ENCODE measurements around the gene ASTN2.

Gene ASTN2

DNA sequence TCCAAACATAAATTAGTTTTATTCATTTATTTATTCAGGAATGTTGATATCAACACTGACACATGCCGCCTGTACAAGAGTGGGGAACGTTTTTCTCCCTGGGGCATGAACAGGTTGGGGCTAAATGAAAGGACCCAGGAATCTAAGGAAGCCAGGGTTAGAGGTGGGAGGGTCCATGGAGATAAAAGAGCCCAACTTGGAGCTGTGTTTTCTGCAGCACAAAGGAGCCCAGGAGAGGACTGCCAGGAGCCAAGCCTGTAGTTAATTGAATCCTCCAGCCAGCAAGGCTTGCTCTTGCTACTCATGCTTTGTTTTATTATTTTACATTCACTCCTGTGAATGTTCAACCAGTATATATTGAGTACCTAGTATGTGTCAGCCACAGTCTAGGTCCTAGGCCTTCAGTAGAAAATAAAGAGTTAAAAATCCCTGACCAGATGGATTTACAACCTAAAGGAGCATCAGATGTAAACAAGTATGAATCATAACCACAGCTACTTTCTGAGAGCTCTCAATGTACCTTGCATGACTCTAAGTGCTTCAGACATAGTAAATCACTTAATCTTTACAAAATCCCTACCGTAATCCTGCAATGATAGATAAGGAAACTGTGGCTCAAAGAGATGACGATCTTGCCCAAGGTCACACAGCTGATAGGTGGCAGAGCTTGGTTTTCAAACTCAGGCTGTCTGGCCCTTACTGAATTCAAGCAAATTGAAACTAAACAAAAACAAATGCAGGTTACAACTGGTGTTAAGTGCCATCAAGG is 69.8 kb downstream of the ASTN2 start:
- Histone ChIP-seq H3K4me2 (ENCODE audit: low read length) (no peak overlapping the region), H4K20me1 (ENCODE audit: insufficient read depth, low read length) (no peaks in the 10 kb centered on the region), H3K4me3 (ENCODE audit: low read depth, low read length, poor library complexity, severe bottlenecking) (no peak overlapping the region), H3K27me3 (ENCODE audit: insufficient read depth, low read length) (no peaks in the 10 kb centered on the region), H3K9me2 (ENCODE audit: low read depth, low read length) (no peaks in the 10 kb centered on the region), H3K36me3 (ENCODE audit: insufficient read depth, low read length) (no peaks in the 10 kb centered on the region), H3K9me3 (ENCODE audit: low read length) (no peaks in the 10 kb centered on the region), H2AFZ (ENCODE audit: low read length) (no peak overlapping the region), H3K79me2 (ENCODE audit: insufficient read depth, low read length) (no peaks in the 10 kb centered on the region), H3K9ac (ENCODE audit: low read length) (no peak overlapping the region), H3K27ac (ENCODE audit: low read depth, low read length, poor library complexity, severe bottlenecking) (no peak overlapping the region), H3K4me1 (ENCODE audit: insufficient read depth, low read length, severe bottlenecking) (peaks cover 7% of the 10 kb centered on the region), H3F3A (ENCODE audit: insufficient read depth, low read length) (no peaks in the 10 kb centered on the region)
- TF ChIP-seq CTCF (IDR thresholded peaks at IDR 0.05; ENCODE audit: low read length), result no peak
- no peak for TF ChIP-seq EZH2 (IDR thresholded peaks at IDR 0.05; ENCODE audit: borderline replicate concordance, low read length)

DNA sequence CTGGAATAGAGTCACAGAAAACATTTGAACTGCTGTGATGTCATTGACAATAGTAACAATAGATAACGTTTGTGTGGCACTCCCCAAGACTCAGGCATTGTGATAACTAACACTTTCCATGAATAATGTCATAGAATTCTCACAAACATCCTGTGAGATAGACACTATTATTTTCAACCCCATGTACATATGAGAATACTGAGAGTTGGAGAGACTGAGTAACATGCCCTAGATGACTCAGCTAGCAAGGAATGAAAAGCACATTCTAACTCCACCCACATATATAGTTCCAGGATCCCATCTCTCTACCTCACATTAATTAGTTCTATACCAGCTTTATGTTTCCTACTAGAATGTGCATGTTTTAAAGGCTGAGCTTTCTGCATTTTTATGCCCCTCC is 71.4 kb downstream of the ASTN2 start:
- TF ChIP-seq EZH2 (IDR thresholded peaks at IDR 0.05; ENCODE audit: borderline replicate concordance, low read length) (no peak), CTCF (IDR thresholded peaks at IDR 0.05; ENCODE audit: low read length) (no peak)
- H3K4me3 ChIP-seq (ENCODE audit: low read depth, low read length, poor library complexity, severe bottlenecking), result no peak overlapping the region
- H3K9ac ChIP-seq (ENCODE audit: low read length), result no peak overlapping the region
- no peak overlapping the region for H2AFZ ChIP-seq (ENCODE audit: low read length)
- no peaks in the 10 kb centered on the region for H3K79me2 ChIP-seq (ENCODE audit: insufficient read depth, low read length)
- no peaks in the 10 kb centered on the region for H3K9me3 ChIP-seq (ENCODE audit: low read length)
- H3K4me1 ChIP-seq (ENCODE audit: insufficient read depth, low read length, severe bottlenecking), result peaks cover 7% of the 10 kb centered on the region
- no peaks in the 10 kb centered on the region for H3K9me2 ChIP-seq (ENCODE audit: low read depth, low read length)
- no peak overlapping the region for H3K27ac ChIP-seq (ENCODE audit: low read depth, low read length, poor library complexity, severe bottlenecking)
- H3K36me3 ChIP-seq (ENCODE audit: insufficient read depth, low read length), result no peaks in the 10 kb centered on the region
- H3F3A ChIP-seq (ENCODE audit: insufficient read depth, low read length), result no peaks in the 10 kb centered on the region
- no peaks in the 10 kb centered on the region for H4K20me1 ChIP-seq (ENCODE audit: insufficient read depth, low read length)
- no peak overlapping the region for H3K4me2 ChIP-seq (ENCODE audit: low read length)
- H3K27me3 ChIP-seq (ENCODE audit: insufficient read depth, low read length), result no peaks in the 10 kb centered on the region

GRCh38 chr9:117341151-117341550 is 73.7 kb downstream of the ASTN2 start:
- no peaks in the 10 kb centered on the region for H3K9me2 ChIP-seq (ENCODE audit: low read depth, low read length)
- H3K36me3 ChIP-seq (ENCODE audit: insufficient read depth, low read length), result no peaks in the 10 kb centered on the region
- no peak overlapping the region for H3K4me3 ChIP-seq (ENCODE audit: low read depth, low read length, poor library complexity, severe bottlenecking)
- H3K27me3 ChIP-seq (ENCODE audit: insufficient read depth, low read length), result no peaks in the 10 kb centered on the region
- no peak overlapping the region for H2AFZ ChIP-seq (ENCODE audit: low read length)
- no peak for TF ChIP-seq EZH2 (IDR thresholded peaks at IDR 0.05; ENCODE audit: borderline replicate concordance, low read length)
- H3K79me2 ChIP-seq (ENCODE audit: insufficient read depth, low read length), result no peaks in the 10 kb centered on the region
- no peaks in the 10 kb centered on the region for H3F3A ChIP-seq (ENCODE audit: insufficient read depth, low read length)
- H3K4me2 ChIP-seq (ENCODE audit: low read length), result no peak overlapping the region
- no peaks in the 10 kb centered on the region for H3K9me3 ChIP-seq (ENCODE audit: low read length)
- H3K4me1 ChIP-seq (ENCODE audit: insufficient read depth, low read length, severe bottlenecking), result no peaks in the 10 kb centered on the region
- no peak overlapping the region for H3K27ac ChIP-seq (ENCODE audit: low read depth, low read length, poor library complexity, severe bottlenecking)
- H4K20me1 ChIP-seq (ENCODE audit: insufficient read depth, low read length), result no peaks in the 10 kb centered on the region
- no peak overlapping the region for H3K9ac ChIP-seq (ENCODE audit: low read length)

DNA sequence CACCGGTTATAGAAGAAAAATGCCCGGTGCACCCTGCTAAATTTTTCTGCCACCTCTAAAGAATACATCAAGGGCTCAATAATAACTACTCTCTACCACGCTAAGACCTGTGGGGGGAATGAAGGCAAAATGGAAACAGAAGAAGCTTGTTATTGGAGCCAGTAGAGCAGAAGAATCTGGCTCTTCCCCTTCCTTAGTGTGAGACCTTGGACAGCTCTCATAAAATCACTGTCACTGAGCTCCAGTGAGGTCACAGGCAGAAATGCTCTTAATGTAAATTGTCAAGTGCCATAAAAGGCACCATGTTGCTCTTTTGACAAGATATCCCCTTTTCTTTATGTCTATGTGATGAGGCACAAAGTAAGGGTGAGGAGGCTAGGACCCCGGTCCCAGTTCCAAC is 74.4 kb downstream of the ASTN2 start:
- Histone ChIP-seq H3K4me3 (ENCODE audit: low read depth, low read length, poor library complexity, severe bottlenecking) (no peak overlapping the region), H3K27me3 (ENCODE audit: insufficient read depth, low read length) (no peaks in the 10 kb centered on the region), H3K4me2 (ENCODE audit: low read length) (no peak overlapping the region), H3K4me1 (ENCODE audit: insufficient read depth, low read length, severe bottlenecking) (no peaks in the 10 kb centered on the region), H3F3A (ENCODE audit: insufficient read depth, low read length) (no peaks in the 10 kb centered on the region), H3K36me3 (ENCODE audit: insufficient read depth, low read length) (no peaks in the 10 kb centered on the region), H3K9ac (ENCODE audit: low read length) (no peak overlapping the region), H3K9me2 (ENCODE audit: low read depth, low read length) (no peaks in the 10 kb centered on the region), H3K79me2 (ENCODE audit: insufficient read depth, low read length) (no peaks in the 10 kb centered on the region), H3K27ac (ENCODE audit: low read depth, low read length, poor library complexity, severe bottlenecking) (no peak overlapping the region), H2AFZ (ENCODE audit: low read length) (no peak overlapping the region), H4K20me1 (ENCODE audit: insufficient read depth, low read length) (no peaks in the 10 kb centered on the region), H3K9me3 (ENCODE audit: low read length) (no peaks in the 10 kb centered on the region)
- TF ChIP-seq EZH2 (IDR thresholded peaks at IDR 0.05; ENCODE audit: borderline replicate concordance, low read length) (no peak), CTCF (IDR thresholded peaks at IDR 0.05; ENCODE audit: low read length) (no peak)

All from OCI-LY1 (cell line).